ENCODE measurements around the gene SLC24A4.

The SLC24A4 gene

GRCh38 chr14:92506231-92506630 lies 183.3 kb downstream of the SLC24A4 start:
- no peak for DNase-seq

- peak in 2 of 14 donors; percentile 9 to 27 for DNase-seq
These were observed 184.3 kb downstream of the SLC24A4 start for GRCh38 chr14:92507174-92507768.

- DNase-seq = no peak
These were observed 188.0 kb downstream of the SLC24A4 start for GRCh38 chr14:92510972-92511371.

- DNase-seq = no peak
These were observed 188.7 kb downstream of the SLC24A4 start for GRCh38 chr14:92511453-92512238.

- no peak for DNase-seq
These were observed 189.8 kb downstream of the SLC24A4 start for GRCh38 chr14:92512807-92513203.

GRCh38 chr14:92513204-92513965 lies 190.4 kb downstream of the SLC24A4 start, which contains the start of gene RIN3:
RIN3 (plus strand) TSS chr14:92513781; CDS start chr14:92513933, 152 bp downstream.
- DNase-seq = peak in 2 of 14 donors; percentile 49 to 54

- peak in 2 of 14 donors; percentile 49 to 54 for DNase-seq
These were observed 191.2 kb downstream of the SLC24A4 start for GRCh38 chr14:92513966-92514843.

- DNase-seq = no peak
These were observed 192.0 kb downstream of the SLC24A4 start for GRCh38 chr14:92514844-92515514.

- DNase-seq = peak in 2 of 14 donors; percentile 25 to 35
These were observed 192.8 kb downstream of the SLC24A4 start for GRCh38 chr14:92515546-92516343.

GRCh38 chr14:92516344-92516965 lies 193.5 kb downstream of the SLC24A4 start:
- no peak for DNase-seq

- no peak for DNase-seq
These were observed 194.1 kb downstream of the SLC24A4 start for GRCh38 chr14:92516966-92517506.

GRCh38 chr14:92517761-92518160 lies 194.8 kb downstream of the SLC24A4 start:
- no peak for DNase-seq

GRCh38 chr14:92519246-92520101 lies 196.5 kb downstream of the SLC24A4 start:
- no peak for DNase-seq

- no peak for DNase-seq
These were observed 197.4 kb downstream of the SLC24A4 start for GRCh38 chr14:92520102-92521057.

- no peak for DNase-seq
These were observed 198.1 kb downstream of the SLC24A4 start for GRCh38 chr14:92521058-92521415.

GRCh38 chr14:92523752-92524151 lies 200.8 kb downstream of the SLC24A4 start:
- DNase-seq = no peak

GRCh38 chr14:92524602-92525185 lies 201.7 kb downstream of the SLC24A4 start:
- DNase-seq = no peak
